GM12872 (cell line): ENCODE data around the gene PPP1R14C.

Experiments used
- CTCF ChIP-seq: IDR thresholded peaks from 3 replicates; pipeline ENCODE4 v1.5.1; 2011; ENCODE audit warnings: low read depth, mild to moderate bottlenecking, low read length, moderate library complexity; ENCODE audit not compliant: insufficient read depth

The PPP1R14C gene

GRCh38 chr6:150275489-150275888 is 132.6 kb downstream of the PPP1R14C start:
- TF ChIP-seq CTCF: no peak

DNA sequence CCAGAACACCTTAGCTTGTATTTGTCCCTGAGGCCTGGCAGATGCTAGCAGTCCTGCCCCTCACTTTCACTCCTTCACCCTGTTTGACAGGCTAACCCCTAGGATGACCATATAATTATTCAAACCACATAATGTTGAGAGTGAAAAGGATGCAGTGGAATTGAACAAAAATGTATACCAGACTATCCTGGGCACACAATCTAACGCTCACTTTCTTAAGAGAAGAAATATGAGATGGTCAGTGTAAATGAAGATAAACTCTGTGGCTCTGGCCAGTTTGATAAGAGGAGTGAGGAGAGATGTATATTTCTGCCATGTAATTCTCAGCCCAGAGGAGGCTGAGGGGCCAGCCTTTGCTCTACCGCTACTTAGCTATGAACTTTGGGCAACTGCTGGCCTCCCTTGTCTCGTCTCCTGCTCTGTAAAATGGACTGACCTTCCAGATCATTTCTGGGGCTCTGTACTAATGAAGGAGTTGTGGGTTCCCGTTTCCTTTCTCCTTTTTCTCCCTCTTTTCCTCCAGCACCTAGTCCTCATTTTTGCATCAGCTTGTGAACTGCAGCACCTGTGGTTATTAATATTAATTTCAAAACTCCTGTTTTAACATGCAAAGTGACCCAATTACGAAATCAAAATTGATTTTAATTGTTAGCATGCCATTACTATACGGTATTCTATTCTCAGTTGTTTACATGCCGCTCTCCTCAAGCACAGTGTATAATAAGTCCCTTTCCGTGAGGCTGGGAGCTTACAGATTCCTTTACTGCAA is 133.5 kb downstream of the PPP1R14C start:
- TF ChIP-seq CTCF: no peak

GRCh38 chr6:150276937-150277742 is 134.3 kb downstream of the PPP1R14C start:
- no peak for TF ChIP-seq CTCF

- TF ChIP-seq CTCF: no peak
Measured at GRCh38 chr6:150279533-150279932, 136.7 kb downstream of the PPP1R14C start.

DNA sequence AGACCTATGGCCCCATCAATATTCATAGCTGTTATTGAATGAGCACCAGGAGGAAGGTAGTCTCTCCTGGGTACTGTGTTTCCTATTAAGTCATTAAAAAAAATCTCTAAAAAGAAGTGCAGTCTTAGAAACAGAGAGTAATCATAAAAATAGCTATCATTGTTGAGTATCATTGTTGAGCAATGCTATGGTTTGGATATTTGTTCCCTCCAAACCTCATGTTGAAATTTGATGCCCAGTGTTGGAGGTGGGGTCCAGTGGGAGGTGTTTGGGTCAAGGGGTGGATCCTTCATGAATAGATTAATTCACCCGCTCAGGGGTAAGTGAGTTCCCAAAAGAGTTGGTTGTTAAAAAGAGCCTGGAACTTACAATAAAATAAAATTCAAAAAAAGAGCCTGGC is 137.9 kb downstream of the PPP1R14C start:
- no peak for TF ChIP-seq CTCF

- TF ChIP-seq CTCF: no peak
Measured at GRCh38 chr6:150281767-150282166, 138.9 kb downstream of the PPP1R14C start.

DNA sequence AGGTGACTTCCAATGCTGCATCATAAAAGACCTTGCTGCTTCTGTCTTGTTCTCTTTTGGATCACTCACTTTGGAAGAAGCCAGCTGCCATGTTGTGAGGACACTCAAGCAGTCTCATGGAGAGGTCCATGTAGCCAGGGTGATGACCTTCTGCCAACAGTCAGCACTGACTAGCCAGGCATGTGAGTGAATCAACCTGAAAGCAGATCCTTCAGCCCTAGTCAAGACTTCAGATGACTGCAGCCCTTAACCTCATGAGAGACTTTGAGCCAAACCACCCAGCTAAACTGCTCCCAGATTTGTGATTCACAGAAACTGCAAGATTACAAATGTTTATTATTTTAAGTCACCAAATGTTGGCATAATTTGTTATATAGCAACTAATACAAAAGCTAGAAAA is 140.0 kb downstream of the PPP1R14C start:
- no peak for TF ChIP-seq CTCF
